ENCODE results near the gene PRKN. TPM values are rescaled to one million over a fixed set of nuclear protein-coding genes. Genes with fewer than 3 reads are reported as not detected.

Gene PRKN
- total and polyA plus RNA-seq, 2 donors (not counting 3 experiments of a cell fraction or from before 2014, with no cell fraction given): 0.06 TPM; not detected in 1

- Histone ChIP-seq H3K4me1 (ENCODE audit: control insufficient read depth, extremely low read depth, insufficient read depth, low read length) (no peaks in the 10 kb centered on the region), H3K9ac (replicated peaks; ENCODE audit: extremely low read depth, insufficient read depth, low read length) (no peak overlapping the region), H3K36me3 (ENCODE audit: control insufficient read depth in 2 of 2, extremely low read depth in 1 of 2, insufficient read depth in 2 of 2, low read length in 2 of 2) (no peaks in the 10 kb centered on the region), H3K27me3 (ENCODE audit: control insufficient read depth in 2 of 2, insufficient read depth in 2 of 2, low read length in 2 of 2) (no peaks in the 10 kb centered on the region), H3K9me1 (replicated peaks; ENCODE audit: control insufficient read depth, extremely low read depth, insufficient read depth, low read length) (no peaks in the 10 kb centered on the region), H3K4me3 (replicated peaks in 1 of 3; ENCODE audit: insufficient read depth in 1 of 3, low read depth in 1 of 3, low read length in 3 of 3) (no peak overlapping the region), H3K79me2 (ENCODE audit: control insufficient read depth, insufficient read depth, low read length) (no peaks in the 10 kb centered on the region), H3K27ac (ENCODE audit: insufficient read depth, low read depth, low read length) (no peak overlapping the region), H3K4me2 (ENCODE audit: insufficient read depth, low read length) (no peak overlapping the region), H3K9me3 (replicated peaks; ENCODE audit: control insufficient read depth, insufficient read depth, low read length) (no peaks in the 10 kb centered on the region), H4K20me1 (replicated peaks; ENCODE audit: control insufficient read depth, extremely low read depth, insufficient read depth, low read length) (no peaks in the 10 kb centered on the region), H2AFZ (ENCODE audit: low read depth, low read length) (no peak overlapping the region)
- FAIRE-seq: no peak
- dilution Hi-C loops (cut with MboI; ENCODE audit: extremely low pct_ligation_motif_present, low sequenced_read_pairs): no loop called here
- BruUV-seq (replicated peaks): no TSS peak
- ChIA-PET POLR2A (no interaction called here), CTCF (no interaction called here)
- intact Hi-C loops (cut with micrococcal nuclease): no loop called here
- TF ChIP-seq POLR2AphosphoS5 (IDR thresholded peaks at IDR 0.05; ENCODE audit: insufficient read depth, low read depth, low read length) (no peak), CTCF (IDR thresholded peaks at IDR 0.05; ENCODE audit: extremely low read depth in 1 of 2, insufficient read depth in 1 of 2, low read depth in 1 of 2, low read length in 2 of 2) (no peak), FOS (IDR thresholded peaks at IDR 0.05; ENCODE audit: borderline replicate concordance, insufficient read depth, low read length) (no peak), MAX (IDR thresholded peaks at IDR 0.05; ENCODE audit: insufficient read depth, insufficient read length) (no peak), GATA2 (IDR thresholded peaks at IDR 0.05; ENCODE audit: insufficient read depth, insufficient read length, low read depth, low read length) (no peak), EZH2 (IDR thresholded peaks at IDR 0.05; ENCODE audit: borderline replicate concordance, low read depth, low read length, severe bottlenecking) (no peak), POLR2A (IDR thresholded peaks at IDR 0.05; ENCODE audit: low read depth, low read length) (no peak)
- DNase-seq (ENCODE audit: low read depth, low spot score): no peak
Observed at GRCh38 chr6:161684731-161685475, 1042.7 kb downstream of the PRKN start.

Data from endothelial cell of umbilical vein (primary cell).